Chondrocyte (in vitro differentiated cells): Measurements from ENCODE around the gene GNPAT. TPM values are rescaled to one million over a fixed set of nuclear protein-coding genes. Genes with fewer than 3 reads are reported as not detected.

ENCODE experiments used
- DNase-seq: peaks from one replicate; pipeline ENCODE4 v3.0.0; 2021; ENCODE audit warnings: mixed read lengths, low spot score
- H3K27ac Mint-ChIP-seq: one replicate; pipeline ENCODE4 v1.8.0; 2021; ENCODE audit warnings: mild to moderate bottlenecking, moderate library complexity, mixed read lengths; ENCODE audit not compliant: unreplicated experiment
- H3K27me3 Mint-ChIP-seq: 2 replicates; pipeline ENCODE4 v1.8.0; 2021; ENCODE audit warnings: low read depth, mixed read lengths
- H3K36me3 Mint-ChIP-seq: 2 replicates; pipeline ENCODE4 v1.8.0; 2021; ENCODE audit warnings: low read depth, mixed read lengths
- H3K4me1 Mint-ChIP-seq: 2 replicates; pipeline ENCODE4 v1.8.0; 2021; ENCODE audit warnings: low read depth, mild to moderate bottlenecking, mixed read lengths
- H3K4me3 Mint-ChIP-seq: one replicate; pipeline ENCODE4 v1.8.0; 2021; ENCODE audit warnings: mild to moderate bottlenecking, moderate library complexity, mixed read lengths; ENCODE audit not compliant: unreplicated experiment
- H3K9me3 Mint-ChIP-seq: 2 replicates; pipeline ENCODE4 v1.8.0; 2021; ENCODE audit warnings: low read depth, mixed read lengths
- CTCF ChIP-seq: fragments of 200-600 bp; sonication (generic); IDR thresholded peaks from 2 replicates; pipeline ENCODE4 v1.5.0; 2021; ENCODE audit warnings: antibody characterized with exemption, mild to moderate bottlenecking, moderate library complexity
- total RNA-seq: library from RNA; stranded (reverse); gene quantifications from 3 replicates; pipeline ENCODE4 v1.2.1, GENCODE V29; 2021

GNPAT gene
- total RNA-seq, 1 donor from 2014 or later: 37.9 TPM

GRCh38 chr1:231319080-231319479, 78.1 kb downstream of the GNPAT start:
- H3K27ac Mint-ChIP-seq: no peak overlapping the region
- H3K4me1 Mint-ChIP-seq: peaks cover 4% of the 10 kb centered on the region
- no peaks in the 10 kb centered on the region for H3K9me3 Mint-ChIP-seq
- no peaks in the 10 kb centered on the region for H3K36me3 Mint-ChIP-seq
- no peaks in the 10 kb centered on the region for H3K27me3 Mint-ChIP-seq
- TF ChIP-seq CTCF: no peak
- no peak overlapping the region for H3K4me3 Mint-ChIP-seq
- DNase-seq: no peak

GRCh38 chr1:231322880-231323530, 82.0 kb downstream of the GNPAT start:
- Mint-ChIP-seq H3K36me3 (no peaks in the 10 kb centered on the region), H3K27ac (no peak overlapping the region), H3K4me3 (no peak overlapping the region), H3K27me3 (no peaks in the 10 kb centered on the region), H3K4me1 (peaks cover 5% of the 10 kb centered on the region), H3K9me3 (no peaks in the 10 kb centered on the region)
- TF ChIP-seq CTCF: peak; percentile 24
- DNase-seq: no peak

GRCh38 chr1:231324660-231325059, 83.6 kb downstream of the GNPAT start:
- H3K36me3 Mint-ChIP-seq: no peaks in the 10 kb centered on the region
- H3K4me1 Mint-ChIP-seq: peaks cover 7% of the 10 kb centered on the region
- H3K27ac Mint-ChIP-seq: no peak overlapping the region
- H3K4me3 Mint-ChIP-seq: no peak overlapping the region
- no peak for DNase-seq
- H3K27me3 Mint-ChIP-seq: no peaks in the 10 kb centered on the region
- H3K9me3 Mint-ChIP-seq: no peaks in the 10 kb centered on the region
- TF ChIP-seq CTCF: no peak

- no peak overlapping the region for H3K27ac Mint-ChIP-seq
- no peaks in the 10 kb centered on the region for H3K27me3 Mint-ChIP-seq
- no peak for DNase-seq
- H3K4me3 Mint-ChIP-seq: no peak overlapping the region
- H3K9me3 Mint-ChIP-seq: no peaks in the 10 kb centered on the region
- H3K36me3 Mint-ChIP-seq: peaks cover 1% of the 10 kb centered on the region
- H3K4me1 Mint-ChIP-seq: peaks cover 7% of the 10 kb centered on the region
- TF ChIP-seq CTCF: no peak
These were observed 85.2 kb downstream of the GNPAT start for GRCh38 chr1:231326248-231326647.

Other genes starting within 250 kb of the GNPAT start
- gene FAM89A, start 201.0 kb upstream of the GNPAT start, total RNA-seq: 17.2 to 20.2 TPM (median 19.7 TPM) in 3 replicates
- 1.2 to 2.9 TPM (median 1.6 TPM) in 3 replicates for gene TRIM67, start 79.2 kb upstream of the GNPAT start, total RNA-seq
- 13.2 to 15.6 TPM (median 13.8 TPM) in 3 replicates for gene EXOC8, start 96.6 kb downstream of the GNPAT start, total RNA-seq
- gene SPRTN, start 97.1 kb downstream of the GNPAT start, total RNA-seq: 11.8 to 16.4 TPM (median 15.0 TPM) in 3 replicates
- 25.7 to 36.6 TPM (median 35.3 TPM) in 3 replicates for gene EGLN1, start 181.1 kb downstream of the GNPAT start, total RNA-seq